CD4-positive, alpha-beta T cell (primary cell): Measurements from ENCODE around the gene PTPRK. TPM values are rescaled to one million over a fixed set of nuclear protein-coding genes. Genes with fewer than 3 reads are reported as not detected.

Source experiments
- ATAC-seq: fragments of 200-7000 bp; cut with Tn5 transposase; one replicate; pipeline ENCODE4 v1.10.0; 2022; ENCODE audit warnings: mild to moderate bottlenecking; ENCODE audit not compliant: poor library complexity
- CTCF ChIA-PET: fragments of 350-600 bp; sonication (Branson Sonifier 250); formaldehyde crosslinking; loops from one replicate; lab custom pipeline; 2021; ENCODE audit warnings: antibody characterized with exemption, inconsistent platforms; lab: Charles Lee
- POLR2A ChIA-PET: fragments of 350-600 bp; sonication (Branson Sonifier 250); formaldehyde crosslinking; loops from one replicate; lab custom pipeline; 2021; ENCODE audit warnings: antibody characterized with exemption, inconsistent platforms; lab: Charles Lee
- DNase-seq, 14 experiments: peaks; one replicate each; pipeline ENCODE4 v3.0.0-alpha.2; 2013 to 2020; ENCODE audit warnings: mixed read lengths in 2 of 14
- H3K27ac ChIP-seq, 2 donors: one replicate each; pipeline versions ENCODE4 v1.5.1 to v1.7.0; 2013; ENCODE audit warnings: low read length in 2 of 2, low read depth in 1 of 2, mild to moderate bottlenecking in 1 of 2
- H3K27me3 ChIP-seq, 2 experiments: 1 replicate in 1 of 2; 2 replicates in 1 of 2; pipeline versions ENCODE4 v1.6.1 to v1.7.0; 2013; ENCODE audit warnings: low read length in 2 of 2, control low read depth in 1 of 2, mild to moderate bottlenecking in 1 of 2, moderate library complexity in 1 of 2; ENCODE audit not compliant: insufficient read depth in 2 of 2, control insufficient read depth in 1 of 2
- H3K36me3 ChIP-seq: one replicate; pipeline ENCODE4 v1.6.1; 2013; ENCODE audit warnings: low read length, control low read depth; ENCODE audit not compliant: insufficient read depth
- H3K4me1 ChIP-seq: one replicate; pipeline ENCODE4 v1.6.1; 2013; ENCODE audit warnings: low read length, control low read depth; ENCODE audit not compliant: insufficient read depth
- H3K4me3 ChIP-seq: one replicate; pipeline ENCODE4 v1.5.1; 2013; ENCODE audit warnings: mild to moderate bottlenecking, low read length, moderate library complexity
- H3K9me3 ChIP-seq, 2 experiments: 1 replicate in 1 of 2; 2 replicates in 1 of 2; pipeline versions ENCODE4 v1.6.1 to v1.7.0; 2013; ENCODE audit warnings: low read length in 2 of 2, mild to moderate bottlenecking in 2 of 2, control low read depth in 1 of 2, moderate library complexity in 1 of 2; ENCODE audit not compliant: control insufficient read depth in 1 of 2, insufficient read depth in 1 of 2
- H3K27ac Mint-ChIP-seq: one replicate; pipeline ENCODE4 v1.8.0; 2020; ENCODE audit warnings: mixed read lengths
- H3K27me3 Mint-ChIP-seq: one replicate; pipeline ENCODE4 v1.8.0; 2021; ENCODE audit warnings: mixed read lengths
- H3K36me3 Mint-ChIP-seq: one replicate; pipeline ENCODE4 v1.8.0; 2021; ENCODE audit warnings: low read depth, mixed read lengths
- H3K4me1 Mint-ChIP-seq: one replicate; pipeline ENCODE4 v1.8.0; 2021; ENCODE audit warnings: low read depth, mixed read lengths
- H3K4me3 Mint-ChIP-seq: one replicate; pipeline ENCODE4 v1.8.0; 2020; ENCODE audit warnings: mild to moderate bottlenecking, mixed read lengths
- H3K9me3 Mint-ChIP-seq: one replicate; pipeline ENCODE4 v1.8.0; 2020; ENCODE audit warnings: mixed read lengths
- CTCF ChIP-seq: fragments of 200-600 bp; IDR thresholded peaks from one replicate; pipeline ENCODE4 v1.8.0; 2022; ENCODE audit warnings: antibody characterized with exemption, mild to moderate bottlenecking
- intact Hi-C, 2 experiments: fragments of 100-400 bp; cut with DNase I in 1 of 2; cut with micrococcal nuclease in 1 of 2; formaldehyde crosslinking; loops; one replicate each; pipeline versions ENCODE4 v1.15.1 to v1.9.0; 2023 to 2025; cut with DNase I, micrococcal nuclease
- total RNA-seq, 174 experiments: library from RNA in 2 of 174; stranded (reverse) in 2 of 174; gene quantifications; one replicate each; pipeline ENCODE4 v1.2.3 and lab custom pipeline; 2021 to 2026

PTPRK gene
- total RNA-seq, 2 experiments from 2014 or later: 8.4 to 10.3 TPM

DNA sequence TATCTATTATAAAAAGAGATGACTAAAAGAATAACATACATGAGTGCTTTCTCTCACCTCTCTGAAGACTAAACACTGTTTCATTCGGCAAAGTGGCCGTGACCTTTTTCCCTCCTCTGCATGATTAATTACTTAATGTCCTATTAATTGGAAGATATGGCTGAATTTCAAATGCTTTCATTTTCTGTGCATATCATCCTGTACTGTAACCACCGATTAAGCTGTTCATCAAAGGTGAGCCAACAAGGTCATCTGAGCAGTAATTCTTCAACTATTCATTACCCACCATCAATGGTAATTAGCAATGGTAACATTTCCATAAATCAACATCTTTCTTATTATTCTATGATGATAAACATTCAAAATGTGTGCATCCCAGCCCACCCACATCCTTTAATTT lies 125.2 kb downstream of the PTPRK start:
- intact Hi-C loops: no loop called here
- Histone ChIP-seq H3K36me3 (no peaks in the 10 kb centered on the region), H3K27me3 (no peaks in the 10 kb centered on the region), H3K4me3 (no peak overlapping the region), H3K4me1 (no peaks in the 10 kb centered on the region), H3K9me3 (no peaks in the 10 kb centered on the region), H3K27ac (no peak overlapping the region)
- no peaks in the 10 kb centered on the region for H3K27me3 Mint-ChIP-seq
- H3K9me3 Mint-ChIP-seq: no peaks in the 10 kb centered on the region
- TF ChIP-seq CTCF: no peak
- H3K4me3 Mint-ChIP-seq: no peak overlapping the region
- H3K4me1 Mint-ChIP-seq: no peaks in the 10 kb centered on the region
- POLR2A ChIA-PET: no interaction called here
- H3K27ac Mint-ChIP-seq: no peak overlapping the region
- no peaks in the 10 kb centered on the region for H3K36me3 Mint-ChIP-seq
- DNase-seq: no peak
- no peak for ATAC-seq
- CTCF ChIA-PET: no interaction called here

DNA sequence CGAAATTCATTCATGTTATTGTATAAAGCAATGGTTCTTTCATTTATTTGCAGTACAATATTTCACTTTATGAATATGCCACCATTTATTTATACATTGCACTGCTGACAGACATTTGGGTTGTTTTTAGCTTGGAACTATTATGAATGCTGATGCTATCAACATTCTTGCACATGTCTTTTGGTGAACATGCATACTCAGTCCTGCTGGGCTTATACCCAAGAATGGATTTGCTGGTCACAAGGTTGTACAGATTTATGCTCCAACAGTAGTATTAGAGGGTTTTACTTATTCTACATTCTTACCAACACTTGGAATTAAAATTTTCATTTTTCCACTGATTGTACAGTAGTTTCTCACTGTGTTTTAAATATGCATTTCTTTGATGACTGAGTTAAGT lies 126.2 kb downstream of the PTPRK start:
- Mint-ChIP-seq H3K4me3 (no peak overlapping the region), H3K4me1 (no peaks in the 10 kb centered on the region), H3K27me3 (no peaks in the 10 kb centered on the region), H3K27ac (no peak overlapping the region), H3K36me3 (no peaks in the 10 kb centered on the region), H3K9me3 (no peaks in the 10 kb centered on the region)
- no peaks in the 10 kb centered on the region for H3K27me3 ChIP-seq
- ChIA-PET CTCF (no interaction called here), POLR2A (no interaction called here)
- H3K4me3 ChIP-seq: no peak overlapping the region
- H3K36me3 ChIP-seq: no peaks in the 10 kb centered on the region
- no peak for TF ChIP-seq CTCF
- ATAC-seq (no peak), DNase-seq (no peak)
- H3K27ac ChIP-seq: no peak overlapping the region
- intact Hi-C loops: no loop called here
- H3K9me3 ChIP-seq: no peaks in the 10 kb centered on the region
- H3K4me1 ChIP-seq: no peaks in the 10 kb centered on the region

GRCh38 chr6:128389820-128390534 lies 130.4 kb downstream of the PTPRK start:
- H3K4me1 Mint-ChIP-seq: no peaks in the 10 kb centered on the region
- no peaks in the 10 kb centered on the region for H3K27me3 Mint-ChIP-seq
- no peak for ATAC-seq
- no peak overlapping the region for H3K27ac ChIP-seq
- intact Hi-C loops: no loop called here
- DNase-seq: no peak
- ChIA-PET POLR2A (no interaction called here), CTCF (no interaction called here)
- no peak for TF ChIP-seq CTCF
- no peaks in the 10 kb centered on the region for H3K9me3 Mint-ChIP-seq
- no peaks in the 10 kb centered on the region for H3K36me3 Mint-ChIP-seq
- no peaks in the 10 kb centered on the region for H3K27me3 ChIP-seq
- H3K36me3 ChIP-seq: no peaks in the 10 kb centered on the region
- H3K4me3 Mint-ChIP-seq: no peak overlapping the region
- H3K4me3 ChIP-seq: no peak overlapping the region
- no peak overlapping the region for H3K27ac Mint-ChIP-seq
- H3K9me3 ChIP-seq: no peaks in the 10 kb centered on the region
- H3K4me1 ChIP-seq: no peaks in the 10 kb centered on the region
